Coronary artery (tissue), 2 donors: ENCODE data around the gene SPATA24.

Source experiments
- DNase-seq: peaks from one replicate; pipeline ENCODE4 v3.0.0-alpha.2; 2017; ENCODE audit warnings: low spot score
- H3K27ac ChIP-seq, 2 donors: fragments of 200-600 bp; sonication (generic); one replicate each; pipeline ENCODE4 v1.5.1; 2016 to 2019
- H3K4me3 ChIP-seq: fragments of 200-600 bp; sonication (generic); 2 replicates; pipeline ENCODE4 v1.5.1; 2016; ENCODE audit warnings: mild to moderate bottlenecking, moderate library complexity
- TF ChIP-seq, protein P1 (sequence below): fragments of 200-600 bp; sonication (generic); IDR thresholded peaks from one replicate; pipeline ENCODE4 v1.5.1; 2019; ENCODE audit warnings: antibody characterized with exemption

SPATA24 gene

DNA sequence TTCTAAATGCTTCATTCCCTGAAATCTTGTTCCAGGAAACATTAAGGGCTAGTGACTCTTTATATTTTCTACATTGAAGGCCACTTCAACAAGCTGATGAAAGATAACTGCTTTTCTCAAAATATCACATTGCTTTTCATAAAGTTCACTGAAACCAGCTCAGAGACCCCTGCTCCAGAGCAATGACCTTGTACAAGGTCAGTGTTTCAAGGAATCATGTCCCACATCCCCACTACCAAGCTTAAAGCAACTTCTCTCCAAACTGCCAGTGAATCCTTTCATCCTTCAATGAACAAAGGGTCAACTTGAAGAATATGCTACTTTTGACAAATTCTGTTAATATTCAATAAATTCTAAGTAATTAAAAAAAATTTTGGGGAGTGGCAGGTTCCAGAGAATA, 12.0 kb upstream of the SPATA24 start:
- no peak for DNase-seq
- Histone ChIP-seq H3K27ac (peak overlapping the region; percentile 70 to 71), H3K4me3 (no peak overlapping the region)
- TF ChIP-seq, protein P1, sequence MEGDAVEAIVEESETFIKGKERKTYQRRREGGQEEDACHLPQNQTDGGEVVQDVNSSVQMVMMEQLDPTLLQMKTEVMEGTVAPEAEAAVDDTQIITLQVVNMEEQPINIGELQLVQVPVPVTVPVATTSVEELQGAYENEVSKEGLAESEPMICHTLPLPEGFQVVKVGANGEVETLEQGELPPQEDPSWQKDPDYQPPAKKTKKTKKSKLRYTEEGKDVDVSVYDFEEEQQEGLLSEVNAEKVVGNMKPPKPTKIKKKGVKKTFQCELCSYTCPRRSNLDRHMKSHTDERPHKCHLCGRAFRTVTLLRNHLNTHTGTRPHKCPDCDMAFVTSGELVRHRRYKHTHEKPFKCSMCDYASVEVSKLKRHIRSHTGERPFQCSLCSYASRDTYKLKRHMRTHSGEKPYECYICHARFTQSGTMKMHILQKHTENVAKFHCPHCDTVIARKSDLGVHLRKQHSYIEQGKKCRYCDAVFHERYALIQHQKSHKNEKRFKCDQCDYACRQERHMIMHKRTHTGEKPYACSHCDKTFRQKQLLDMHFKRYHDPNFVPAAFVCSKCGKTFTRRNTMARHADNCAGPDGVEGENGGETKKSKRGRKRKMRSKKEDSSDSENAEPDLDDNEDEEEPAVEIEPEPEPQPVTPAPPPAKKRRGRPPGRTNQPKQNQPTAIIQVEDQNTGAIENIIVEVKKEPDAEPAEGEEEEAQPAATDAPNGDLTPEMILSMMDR: no peak

DNA sequence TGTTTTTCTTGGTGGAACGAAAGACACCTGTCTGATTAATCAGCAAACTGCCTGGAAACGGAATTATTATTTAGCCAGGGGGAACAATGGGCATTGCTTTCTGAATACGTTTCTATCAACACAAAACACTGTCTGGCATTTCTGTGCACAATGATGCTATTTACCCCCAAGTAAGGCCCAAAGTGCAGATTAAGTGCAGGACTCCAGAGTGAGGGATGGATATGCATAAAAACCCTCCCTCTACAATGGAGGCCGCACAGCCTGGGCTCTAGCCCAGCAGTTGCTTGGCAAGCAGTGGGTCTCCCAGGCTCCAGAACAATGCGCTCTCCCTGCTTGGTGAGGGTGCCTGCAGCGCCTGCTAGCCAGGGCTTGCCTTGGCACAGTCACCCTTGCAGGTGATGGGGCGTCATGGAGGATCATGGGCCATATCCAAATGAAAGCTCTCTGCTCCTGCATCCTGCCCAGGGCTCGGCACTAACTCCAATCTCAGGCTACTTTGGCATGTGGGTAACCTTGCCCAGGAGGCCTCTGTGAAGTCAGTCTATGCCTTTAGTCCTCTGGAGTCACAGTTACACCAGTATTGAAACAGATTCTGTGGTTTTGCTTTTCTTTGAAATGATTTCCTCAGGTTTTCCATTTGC, 11.5 kb upstream of the SPATA24 start:
- Histone ChIP-seq H3K4me3 (no peak overlapping the region), H3K27ac (peak overlapping the region; percentile 70 to 71)
- TF ChIP-seq, protein P1: no peak
- DNase-seq: peak; percentile 62

- peak overlapping the region in 1 of 2 donors; percentile 71 for H3K27ac ChIP-seq
- TF ChIP-seq, protein P1: no peak
- no peak overlapping the region for H3K4me3 ChIP-seq
- DNase-seq: peak; percentile 64
These were observed 10.8 kb upstream of the SPATA24 start for GRCh38 chr5:139414581-139415130.

GRCh38 chr5:139413963-139414362, 10.1 kb upstream of the SPATA24 start:
- H3K27ac ChIP-seq: no peak overlapping the region
- TF ChIP-seq, protein P1: no peak
- no peak overlapping the region for H3K4me3 ChIP-seq
- peak; percentile 24 for DNase-seq

DNA sequence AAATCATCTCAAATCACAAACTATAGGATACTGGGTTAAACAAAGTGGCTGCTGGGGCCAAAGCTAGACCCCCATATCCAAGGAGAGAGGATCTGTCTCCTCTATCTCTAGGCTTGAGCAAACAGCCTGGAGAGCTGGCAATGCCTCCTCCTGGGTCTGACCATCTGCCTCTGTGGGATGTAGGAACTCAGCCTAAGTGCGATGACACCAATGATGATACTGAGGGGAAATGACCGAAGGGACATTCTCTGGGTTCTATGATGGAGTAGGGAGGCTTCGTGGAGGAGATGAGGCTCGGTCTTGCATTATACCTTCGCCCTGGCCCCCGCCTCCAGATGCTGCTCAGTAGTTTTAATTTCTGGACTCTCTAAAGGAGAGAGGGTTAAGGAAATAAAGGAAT, 9.3 kb upstream of the SPATA24 start:
- TF ChIP-seq, protein P1: no peak
- DNase-seq: peak; percentile 16
- Histone ChIP-seq H3K4me3 (no peak overlapping the region), H3K27ac (no peak overlapping the region)

- Histone ChIP-seq H3K4me3 (no peak overlapping the region), H3K27ac (peak overlapping the region; percentile 72 to 78)
- DNase-seq: no peak
- TF ChIP-seq, protein P1: no peak
These were observed 7.3 kb upstream of the SPATA24 start for GRCh38 chr5:139410993-139411828.
